ENCODE data around the gene RUNX1.

Gene RUNX1

GRCh38 chr21:34774750-34775149 lies 274.4 kb downstream of the RUNX1 start:
- DNase-seq = no peak

GRCh38 chr21:34771512-34772028 lies 277.5 kb downstream of the RUNX1 start:
- DNase-seq = no peak

- DNase-seq = no peak
Observed at GRCh38 chr21:34770576-34770975, 278.5 kb downstream of the RUNX1 start.

GRCh38 chr21:34768326-34768725 lies 280.8 kb downstream of the RUNX1 start:
- no peak for DNase-seq

- DNase-seq = no peak
Observed at GRCh38 chr21:34766862-34767261, 282.2 kb downstream of the RUNX1 start.

GRCh38 chr21:34765619-34766018 lies 283.5 kb downstream of the RUNX1 start:
- DNase-seq = no peak

- no peak for DNase-seq
Observed at GRCh38 chr21:34764715-34765284, 284.3 kb downstream of the RUNX1 start.

GRCh38 chr21:34762786-34763185 lies 286.3 kb downstream of the RUNX1 start:
- no peak for DNase-seq

- DNase-seq = no peak
Observed at GRCh38 chr21:34761758-34762330, 287.3 kb downstream of the RUNX1 start.

- no peak for DNase-seq
Observed at GRCh38 chr21:34754690-34755647, 294.1 kb downstream of the RUNX1 start.

- no peak for DNase-seq
Observed at GRCh38 chr21:34748862-34749261, 300.2 kb downstream of the RUNX1 start.

- DNase-seq = peak; percentile 66 to 72
Observed at GRCh38 chr21:34745557-34746255, 303.4 kb downstream of the RUNX1 start.

- no peak for DNase-seq
Observed at GRCh38 chr21:34744801-34745200, 304.3 kb downstream of the RUNX1 start.

GRCh38 chr21:34743831-34744230 lies 305.3 kb downstream of the RUNX1 start:
- no peak for DNase-seq

GRCh38 chr21:34743285-34743684 lies 305.8 kb downstream of the RUNX1 start:
- DNase-seq = no peak

- DNase-seq = no peak
Observed at GRCh38 chr21:34740198-34740597, 308.9 kb downstream of the RUNX1 start.
